Naive B cell (primary cell): ENCODE data around the gene PITRM1. TPM values are rescaled to one million over a fixed set of nuclear protein-coding genes. Genes with fewer than 3 reads are reported as not detected.
"Not testable (repeated sequence)": the region's sequence is repeated elsewhere in the genome, so short reads cannot be mapped to it uniquely, and the experiment has no call there.

ENCODE experiments used
- ATAC-seq, 2 donors: fragments of 150-1000 bp; cut with Tn5 transposase; 2 replicates each; pipeline ENCODE4 v1.10.0; 2021; ENCODE audit warnings: low read depth in 2 of 2, mild to moderate bottlenecking in 2 of 2, moderate library complexity in 2 of 2
- DNase-seq: peaks from one replicate; pipeline ENCODE4 v3.0.0; 2022
- H3K27ac Mint-ChIP-seq, 6 donors: one replicate each; pipeline ENCODE4 v1.8.0; 2020 to 2022; ENCODE audit warnings: mild to moderate bottlenecking in 6 of 6, mixed read lengths in 6 of 6, moderate library complexity in 5 of 6, inconsistent platforms in 2 of 6
- H3K27me3 Mint-ChIP-seq, 3 donors: one replicate each; pipeline ENCODE4 v1.8.0; 2021 to 2022; ENCODE audit warnings: mixed read lengths in 3 of 3, mild to moderate bottlenecking in 1 of 3
- H3K36me3 Mint-ChIP-seq, 2 donors: one replicate each; pipeline ENCODE4 v1.8.0; 2020 to 2022; ENCODE audit warnings: mixed read lengths in 2 of 2, inconsistent platforms in 1 of 2, mild to moderate bottlenecking in 1 of 2
- H3K4me1 Mint-ChIP-seq, 3 donors: one replicate each; pipeline ENCODE4 v1.8.0; 2020 to 2022; ENCODE audit warnings: mixed read lengths in 3 of 3, inconsistent platforms in 1 of 3, mild to moderate bottlenecking in 1 of 3, moderate library complexity in 1 of 3
- H3K4me3 Mint-ChIP-seq, 8 donors: one replicate each; pipeline ENCODE4 v1.8.0; 2020 to 2022; ENCODE audit warnings: mild to moderate bottlenecking in 8 of 8, mixed read lengths in 8 of 8, moderate library complexity in 8 of 8, inconsistent platforms in 2 of 8
- H3K9me3 Mint-ChIP-seq, 7 donors: one replicate each; pipeline ENCODE4 v1.8.0; 2020 to 2022; ENCODE audit warnings: mixed read lengths in 7 of 7, mild to moderate bottlenecking in 5 of 7, inconsistent platforms in 2 of 7, moderate library complexity in 1 of 7
- polyA plus RNA-seq, 6 donors: library from polyadenylated mRNA; unstranded; fragments of 300-500 nt; fragmentation: Illumina TruSeq; gene quantifications; one replicate each; pipeline ENCODE4 v1.2.3, GENCODE V29; 2021; ENCODE audit warnings: low read depth in 6 of 6

Gene PITRM1
- polyA plus RNA-seq, 6 donors from 2014 or later = 18.7 to 37.7 (median 28.8) TPM

DNA sequence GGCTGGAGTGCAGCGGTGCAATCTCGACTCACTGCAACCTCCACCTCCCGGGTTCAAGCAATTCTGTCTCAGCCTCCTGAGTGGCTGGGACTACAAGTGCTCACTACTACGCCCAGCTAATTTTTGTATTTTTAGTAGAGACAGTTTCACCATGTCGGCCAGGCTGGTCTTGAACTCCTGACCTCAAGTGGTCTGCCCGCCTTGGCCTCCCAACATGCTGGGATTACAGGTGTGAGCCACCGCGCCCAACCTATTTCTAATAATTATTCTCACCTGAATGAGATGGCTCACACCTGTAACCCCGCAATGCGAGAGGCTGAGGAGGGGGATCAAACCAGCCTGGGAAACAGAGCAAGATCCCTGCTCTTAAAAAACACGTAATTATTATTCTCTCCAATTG, 1.1 kb downstream of the PITRM1 start:
- ATAC-seq, H3K9me3 Mint-ChIP-seq, H3K27me3 Mint-ChIP-seq, DNase-seq: not testable (repeated sequence)
- H3K4me3 Mint-ChIP-seq = peak overlapping the region; percentile 72 to 94 (median 89)
- peak overlapping the region in 4 of 6 donors; percentile 61 to 90 (median 82) for H3K27ac Mint-ChIP-seq
- H3K4me1 Mint-ChIP-seq = peaks cover 11 to 16% (median 15%) of the 10 kb centered on the region in 3 donors
- H3K36me3 Mint-ChIP-seq = peaks cover 9 to 14% of the 10 kb centered on the region in 2 donors

DNA sequence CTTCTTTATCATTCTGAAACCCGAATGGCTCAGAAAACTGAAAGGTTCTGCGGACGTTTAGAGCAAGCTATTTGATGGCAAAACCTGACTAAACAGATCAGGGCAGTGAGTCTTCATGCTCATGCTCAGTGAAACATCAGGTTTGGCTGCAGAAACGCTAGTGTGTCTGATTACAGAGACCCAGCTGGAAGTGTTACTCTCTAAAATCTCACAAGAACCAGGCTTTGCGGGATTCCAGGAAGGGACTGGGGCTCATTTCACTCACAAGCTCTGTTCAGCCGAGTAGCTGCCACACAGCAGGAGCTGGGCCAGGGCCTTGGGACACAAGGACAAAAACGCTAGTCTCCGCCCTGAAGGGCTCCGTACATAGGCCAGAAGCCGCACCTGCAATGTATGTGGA, 2.9 kb downstream of the PITRM1 start:
- Mint-ChIP-seq H3K4me1 (peaks cover 11 to 16% (median 15%) of the 10 kb centered on the region in 3 donors), H3K27me3 (no peaks in the 10 kb centered on the region), H3K4me3 (peak overlapping the region in 2 of 8 donors; percentile 1 to 20), H3K27ac (peak overlapping the region in 1 of 6 donors; percentile 59), H3K36me3 (peaks cover 17 to 31% of the 10 kb centered on the region in 2 donors), H3K9me3 (peaks cover 0 to 5% (median 0%) of the 10 kb centered on the region in 7 donors)
- ATAC-seq (no peak), DNase-seq (no peak)

DNA sequence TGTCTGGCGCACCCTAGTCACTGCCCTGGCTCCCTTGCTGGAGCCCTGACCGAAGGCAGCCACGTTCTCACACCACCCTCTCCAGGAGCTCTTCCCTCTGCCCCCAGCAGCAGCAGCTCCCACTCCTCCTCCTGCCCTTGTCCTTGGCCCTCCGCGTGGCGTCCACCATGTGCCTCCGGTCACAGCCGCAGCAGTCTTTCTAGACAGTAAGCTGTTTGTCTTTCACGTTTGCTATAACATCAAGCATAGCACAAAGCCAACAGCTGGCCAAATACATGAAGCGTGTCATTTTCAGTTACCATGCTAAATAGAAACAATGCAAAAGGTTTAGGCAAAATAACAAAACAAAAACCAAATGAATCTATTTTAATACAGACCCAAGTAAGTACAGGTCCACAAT, 3.3 kb downstream of the PITRM1 start:
- Mint-ChIP-seq H3K4me3 (peak overlapping the region in 1 of 8 donors; percentile 1), H3K36me3 (peaks cover 17 to 31% of the 10 kb centered on the region in 2 donors), H3K27me3 (no peaks in the 10 kb centered on the region), H3K9me3 (peaks cover 0 to 5% (median 0%) of the 10 kb centered on the region in 7 donors), H3K27ac (peak overlapping the region in 2 of 6 donors; percentile 37 to 59), H3K4me1 (peaks cover 11 to 16% (median 15%) of the 10 kb centered on the region in 3 donors)
- no peak for DNase-seq
- no peak for ATAC-seq

DNA sequence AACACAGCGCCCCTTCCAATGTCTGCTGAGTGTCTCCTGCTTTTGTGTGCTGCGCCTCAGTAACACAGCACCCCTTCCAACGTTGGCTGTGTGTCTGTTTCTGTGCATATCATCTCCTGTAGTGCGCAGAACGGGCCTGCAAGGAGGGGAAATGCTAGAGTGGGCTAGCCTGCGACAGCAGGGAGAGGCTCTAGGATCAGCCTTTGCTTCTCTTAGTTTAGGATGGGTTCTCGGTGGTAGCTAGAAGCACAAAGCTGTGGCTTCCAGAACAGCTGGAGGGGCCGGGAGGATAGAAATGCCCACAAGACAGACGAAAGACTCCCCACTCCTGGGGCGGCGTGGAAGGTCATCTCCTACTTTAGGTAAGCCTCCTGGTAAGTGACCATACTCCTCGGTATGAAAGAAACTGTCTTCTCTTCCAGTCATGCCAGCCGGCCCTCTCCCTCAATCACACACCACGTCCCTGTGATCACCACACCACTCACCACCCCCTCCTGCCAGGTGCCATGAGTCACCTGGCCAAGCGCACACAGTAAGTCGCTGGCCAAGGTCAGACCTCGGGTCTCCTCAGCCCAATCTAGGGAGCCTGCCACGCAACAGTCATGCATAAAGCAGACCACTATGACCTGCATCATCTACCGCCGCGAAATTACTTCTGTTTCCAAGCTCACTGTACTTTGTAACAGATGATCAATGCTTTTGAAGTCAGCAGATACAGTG, 4.8 kb downstream of the PITRM1 start:
- Mint-ChIP-seq H3K27ac (no peak overlapping the region), H3K36me3 (peaks cover 17 to 40% of the 10 kb centered on the region in 2 donors)

DNA sequence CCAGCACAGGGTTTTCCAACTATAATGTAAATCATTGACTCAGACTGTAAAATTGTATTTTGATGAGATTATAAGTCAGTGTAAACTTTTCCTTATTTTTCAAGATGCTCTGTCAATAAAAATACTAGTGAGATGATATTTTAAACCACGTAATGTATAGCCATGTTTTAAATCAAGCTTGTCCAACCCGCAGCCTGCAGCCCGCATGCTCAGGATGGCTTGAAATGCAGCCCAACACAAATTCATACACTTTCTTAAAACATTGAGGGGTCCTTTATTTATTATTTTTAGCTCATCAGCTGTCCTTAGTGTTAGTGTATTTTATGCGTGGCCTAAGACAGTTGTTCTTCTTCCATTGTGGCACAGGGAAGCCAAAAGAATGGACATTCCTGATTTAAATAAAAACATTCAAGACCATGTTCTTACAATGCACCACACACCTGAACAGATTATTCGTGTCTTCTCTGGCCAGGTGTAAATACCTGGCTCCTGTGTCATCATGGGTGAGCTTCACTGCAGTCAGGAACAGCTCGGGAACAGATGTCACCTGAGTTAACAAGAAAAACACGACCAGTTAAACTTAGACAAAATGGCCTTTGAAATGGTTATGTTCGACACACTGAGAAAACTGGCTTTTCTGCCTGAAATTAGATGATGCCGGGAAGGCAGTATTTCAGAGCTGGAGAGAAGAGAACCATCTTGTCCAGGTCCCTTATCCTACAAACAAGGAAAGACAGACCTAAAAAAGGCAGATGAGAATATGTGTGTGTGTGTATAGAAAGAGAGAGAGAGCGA, 5.9 kb downstream of the PITRM1 start:
- H3K27ac Mint-ChIP-seq = no peak overlapping the region
- DNase-seq = no peak
- H3K9me3 Mint-ChIP-seq = no peaks in the 10 kb centered on the region
- H3K4me1 Mint-ChIP-seq = peaks cover 4 to 6% (median 4%) of the 10 kb centered on the region in 3 donors
- ATAC-seq = no peak
- peaks cover 17 to 42% of the 10 kb centered on the region in 2 donors for H3K36me3 Mint-ChIP-seq
- H3K4me3 Mint-ChIP-seq = no peak overlapping the region
- no peaks in the 10 kb centered on the region for H3K27me3 Mint-ChIP-seq

More for the DNA sequence above, 4.8 kb downstream of the PITRM1 start:
- Mint-ChIP-seq H3K4me1 (peaks cover 5 to 9% (median 7%) of the 10 kb centered on the region in 3 donors), H3K4me3 (no peak overlapping the region), H3K9me3 (peaks cover 0 to under 1% (median 0%) of the 10 kb centered on the region in 7 donors), H3K27me3 (no peaks in the 10 kb centered on the region)
- no peak for DNase-seq
- no peak for ATAC-seq

DNA sequence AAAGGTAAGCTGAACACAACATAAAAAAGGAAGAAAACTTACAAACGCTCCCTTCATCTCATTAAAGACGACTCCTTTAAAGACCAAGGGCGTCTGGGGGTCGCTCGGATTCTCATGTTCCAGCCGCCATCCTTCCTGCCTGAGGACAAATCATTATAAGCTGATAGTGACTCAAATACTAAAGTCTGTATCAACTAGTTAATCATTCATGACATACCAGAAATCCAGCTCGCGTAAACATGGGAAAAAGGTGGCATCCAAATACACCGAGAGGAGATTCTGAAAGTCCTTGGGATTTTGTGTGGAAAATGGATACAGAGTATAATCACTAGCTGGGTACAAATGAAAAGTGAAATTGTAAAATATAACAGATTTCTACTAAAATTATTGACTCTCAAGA, 7.4 kb downstream of the PITRM1 start:
- Mint-ChIP-seq H3K4me3 (no peak overlapping the region), H3K4me1 (peaks cover 0 to 6% (median 4%) of the 10 kb centered on the region in 3 donors), H3K9me3 (no peaks in the 10 kb centered on the region), H3K27ac (no peak overlapping the region), H3K27me3 (no peaks in the 10 kb centered on the region), H3K36me3 (peaks cover 17 to 51% of the 10 kb centered on the region in 2 donors)
- no peak for DNase-seq
- no peak for ATAC-seq

DNA sequence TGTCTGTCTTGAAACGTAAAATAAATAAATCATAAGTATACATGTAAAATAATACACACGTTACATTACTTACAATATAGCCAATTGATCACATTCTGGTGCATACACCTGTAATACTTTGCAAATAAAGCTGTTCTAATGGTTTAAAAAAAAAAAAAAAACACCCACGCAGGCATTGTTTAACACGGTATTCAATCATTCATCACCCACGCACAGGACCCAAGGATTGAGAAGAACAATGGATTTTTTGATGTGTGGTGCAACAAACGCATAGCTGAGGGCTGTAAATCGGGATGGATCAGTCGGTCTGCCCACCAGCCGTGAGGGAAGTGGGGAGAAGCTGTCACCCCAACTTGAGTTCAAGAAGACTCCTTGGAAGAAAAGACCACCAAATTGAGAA, 8.7 kb downstream of the PITRM1 start:
- Mint-ChIP-seq H3K36me3 (peaks cover 23 to 58% of the 10 kb centered on the region in 2 donors), H3K27me3 (no peaks in the 10 kb centered on the region), H3K27ac (no peak overlapping the region), H3K4me1 (no peaks in the 10 kb centered on the region), H3K9me3 (no peaks in the 10 kb centered on the region), H3K4me3 (no peak overlapping the region)
- DNase-seq (no peak), ATAC-seq (no peak)

DNA sequence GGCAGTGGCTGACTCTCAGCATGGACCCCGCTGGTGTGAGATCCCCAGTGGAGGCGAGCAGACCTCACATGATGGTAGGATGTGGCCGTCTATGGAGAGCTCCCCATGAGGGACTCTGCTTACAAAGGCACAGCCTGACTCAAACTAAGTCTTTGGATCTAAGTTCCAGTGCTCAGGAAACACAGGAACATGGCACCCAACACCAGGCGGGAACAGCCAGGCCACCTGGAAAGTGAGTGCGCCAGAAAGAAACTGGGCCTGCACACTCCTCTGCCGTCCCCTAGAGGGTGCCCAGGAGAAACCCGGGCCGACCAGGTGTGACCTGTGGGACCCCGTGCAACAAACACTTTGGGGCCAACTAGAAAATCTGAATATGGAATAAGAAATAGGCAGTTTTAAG, 10.0 kb downstream of the PITRM1 start:
- no peak for DNase-seq
- Mint-ChIP-seq H3K27ac (no peak overlapping the region), H3K4me3 (no peak overlapping the region), H3K36me3 (peaks cover 32 to 65% of the 10 kb centered on the region in 2 donors), H3K27me3 (no peaks in the 10 kb centered on the region), H3K4me1 (no peaks in the 10 kb centered on the region), H3K9me3 (no peaks in the 10 kb centered on the region)
- no peak for ATAC-seq

DNA sequence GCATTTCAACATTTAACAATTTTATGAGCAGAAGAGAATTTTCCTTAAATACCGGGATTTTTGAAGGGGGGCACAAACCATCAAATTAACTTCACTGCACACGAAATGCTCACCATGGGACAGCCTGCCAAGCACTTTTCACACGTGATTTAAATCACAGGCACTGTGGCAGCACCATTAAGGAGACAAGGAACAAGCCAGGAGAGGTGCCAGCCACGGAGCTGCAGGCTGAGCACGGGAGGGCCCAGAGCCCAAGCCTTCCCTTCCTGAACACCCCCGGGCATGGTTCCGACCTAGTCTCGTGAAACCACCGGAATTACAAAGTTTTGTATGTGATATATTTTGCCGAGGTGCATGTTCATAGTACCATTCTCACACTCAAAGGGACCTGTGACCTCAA, 13.4 kb downstream of the PITRM1 start:
- H3K4me1 Mint-ChIP-seq = no peaks in the 10 kb centered on the region
- H3K4me3 Mint-ChIP-seq = no peak overlapping the region
- no peaks in the 10 kb centered on the region for H3K9me3 Mint-ChIP-seq
- peaks cover 49 to 59% of the 10 kb centered on the region in 2 donors for H3K36me3 Mint-ChIP-seq
- ATAC-seq (no peak), DNase-seq (no peak)
- no peaks in the 10 kb centered on the region for H3K27me3 Mint-ChIP-seq
- H3K27ac Mint-ChIP-seq = no peak overlapping the region

DNA sequence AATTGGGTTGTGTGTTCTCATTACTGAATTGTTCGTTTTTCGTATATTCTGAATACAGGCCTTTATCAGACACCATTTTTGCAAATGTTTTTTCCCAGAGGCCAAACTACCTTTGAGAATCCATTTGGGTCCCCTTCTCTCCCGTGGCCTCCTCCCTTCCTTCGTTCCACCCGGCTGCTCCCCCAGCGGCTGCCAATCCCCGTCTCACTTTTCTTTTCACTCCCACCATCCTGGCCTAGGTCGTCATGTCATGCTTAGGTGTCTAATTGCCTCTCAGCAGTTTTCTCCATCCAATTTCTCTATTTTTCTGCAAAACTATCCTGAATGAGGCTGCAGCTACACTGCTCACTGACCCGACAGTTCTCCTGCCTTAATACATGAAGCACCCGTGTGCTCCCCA, 17.9 kb downstream of the PITRM1 start:
- no peak overlapping the region for H3K4me3 Mint-ChIP-seq
- no peak for DNase-seq
- no peaks in the 10 kb centered on the region for H3K27me3 Mint-ChIP-seq
- no peak for ATAC-seq
- no peaks in the 10 kb centered on the region for H3K4me1 Mint-ChIP-seq
- peaks cover 48 to 58% of the 10 kb centered on the region in 2 donors for H3K36me3 Mint-ChIP-seq
- H3K27ac Mint-ChIP-seq = no peak overlapping the region
- H3K9me3 Mint-ChIP-seq = no peaks in the 10 kb centered on the region

DNA sequence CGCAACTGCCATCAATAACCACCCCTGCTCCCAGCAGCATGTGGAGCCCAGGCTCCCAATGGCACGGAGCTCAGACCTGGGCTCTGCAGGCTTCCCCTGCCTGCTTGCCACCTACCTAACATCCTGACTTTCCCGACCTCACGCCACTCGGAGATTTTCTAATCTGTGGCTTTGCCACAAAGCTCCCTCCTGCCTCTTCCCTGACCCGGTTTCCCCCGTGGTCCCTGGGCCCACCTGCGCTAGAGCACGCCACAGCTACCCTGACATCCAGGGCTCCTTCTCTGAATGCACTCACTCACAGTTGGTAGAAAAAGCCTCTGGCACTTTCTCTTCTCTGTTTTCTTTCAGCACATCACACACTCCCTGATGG, 20.0 kb downstream of the PITRM1 start:
- H3K4me3 Mint-ChIP-seq = no peak overlapping the region
- no peaks in the 10 kb centered on the region for H3K9me3 Mint-ChIP-seq
- no peaks in the 10 kb centered on the region for H3K27me3 Mint-ChIP-seq
- H3K4me1 Mint-ChIP-seq = no peaks in the 10 kb centered on the region
- DNase-seq (no peak), ATAC-seq (no peak)
- H3K27ac Mint-ChIP-seq = peak overlapping the region in 1 of 6 donors; percentile 53
- H3K36me3 Mint-ChIP-seq = peaks cover 37 to 47% of the 10 kb centered on the region in 2 donors

DNA sequence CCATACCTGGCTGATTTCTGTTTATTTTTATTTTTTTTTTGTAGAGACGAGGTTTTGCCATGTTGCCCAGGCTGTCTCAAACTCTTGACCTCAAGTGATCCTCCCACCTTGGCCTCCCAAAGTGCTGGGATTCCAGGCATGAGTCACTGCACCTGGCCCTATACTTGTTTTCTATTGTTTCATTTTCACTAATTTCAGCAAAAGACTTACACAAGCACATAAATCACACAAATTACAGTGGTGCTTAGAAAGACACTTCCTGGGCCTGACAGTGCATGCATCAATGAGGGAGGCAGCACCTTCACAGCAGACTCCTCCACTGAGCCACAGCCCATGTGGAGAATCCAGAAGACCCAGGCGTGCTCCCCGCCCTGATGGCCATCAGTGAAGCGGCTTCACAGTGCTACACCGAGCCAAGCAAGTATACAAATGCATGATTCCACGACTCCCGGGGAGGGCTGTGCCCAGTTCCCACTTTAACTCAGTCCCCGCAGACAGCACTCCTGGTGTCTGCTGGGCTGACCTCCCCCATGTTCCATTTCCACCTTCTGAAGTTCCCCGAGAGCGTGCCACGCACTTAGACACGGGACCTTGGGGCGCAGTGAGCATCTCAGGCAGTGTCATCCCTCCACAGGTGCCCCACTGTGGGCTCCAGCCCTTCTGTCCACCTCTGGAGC, 20.6 kb downstream of the PITRM1 start:
- Mint-ChIP-seq H3K4me3 (no peak overlapping the region), H3K36me3 (peaks cover 37 to 48% of the 10 kb centered on the region in 2 donors), H3K27me3 (no peaks in the 10 kb centered on the region), H3K4me1 (no peaks in the 10 kb centered on the region), H3K9me3 (no peaks in the 10 kb centered on the region), H3K27ac (peak overlapping the region in 1 of 6 donors; percentile 53)
- DNase-seq (no peak), ATAC-seq (no peak)

DNA sequence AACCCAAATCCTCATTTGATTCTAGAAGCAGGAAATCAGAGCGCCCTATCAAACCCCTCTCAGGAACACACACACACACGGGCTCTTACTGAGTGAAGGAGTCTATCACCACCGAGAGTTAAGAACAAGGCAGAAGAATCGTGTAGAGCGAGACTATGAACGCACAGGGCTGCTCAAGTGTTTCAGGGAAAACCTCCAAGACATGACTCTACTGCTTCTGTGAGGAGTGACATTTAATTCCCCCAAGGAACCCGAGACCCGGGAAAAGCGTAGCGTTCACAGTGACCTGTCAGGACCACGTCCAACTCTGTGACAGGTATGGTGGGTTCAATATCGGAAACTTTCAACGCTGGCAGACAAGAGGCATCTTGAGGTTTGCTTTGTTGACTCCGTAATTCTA, 21.6 kb downstream of the PITRM1 start:
- Mint-ChIP-seq H3K9me3 (no peaks in the 10 kb centered on the region), H3K27ac (peak overlapping the region in 1 of 6 donors; percentile 23), H3K4me1 (no peaks in the 10 kb centered on the region), H3K36me3 (peaks cover 37 to 47% of the 10 kb centered on the region in 2 donors), H3K4me3 (peak overlapping the region in 1 of 8 donors; percentile 69), H3K27me3 (no peaks in the 10 kb centered on the region)
- DNase-seq (no peak), ATAC-seq (no peak)
